IMR-90 (cell line): ENCODE measurements around the gene ARAP2. TPM values are rescaled to one million over a fixed set of nuclear protein-coding genes. Genes with fewer than 3 reads are reported as not detected.

ENCODE experiments used
- ATAC-seq: fragments of 200-7000 bp; cut with Tn5 transposase; 2 replicates; pipeline ENCODE4 v1.9.1; 2020; ENCODE audit warnings: low read depth, mild to moderate bottlenecking, moderate library complexity
- BruUV-seq: library from RNA; stranded (reverse); fragments of 400-500 nt; replicated peaks from 2 replicates; lab custom pipeline; 2021; lab: Mats Ljungman, UMichigan
- CTCF ChIA-PET: fragments of 300-600 bp; formaldehyde crosslinking; extraction: SDS; loops from one replicate; lab custom pipeline; 2021; ENCODE audit warnings: antibody characterized with exemption; lab: Yijun Ruan, JAX
- POLR2A ChIA-PET: fragments of 300-600 bp; sonication (Branson Sonifier 250); formaldehyde crosslinking; loops from one replicate; lab custom pipeline; 2022; ENCODE audit warnings: antibody characterized with exemption; ENCODE audit not compliant: unreplicated experiment; lab: Charles Lee
- DNase-seq: peaks from one replicate; pipeline ENCODE4 v3.0.0; 2013
- H2AFZ ChIP-seq: replicated peaks from 2 replicates; pipeline ENCODE3; 2013; ENCODE audit warnings: low read length, mild to moderate bottlenecking; ENCODE audit not compliant: poor library complexity
- H2AK5ac ChIP-seq: 2 replicates; pipeline ENCODE4 v1.6.1; 2013; ENCODE audit warnings: low read depth, low read length, inconsistent platforms
- H2AK9ac ChIP-seq: replicated peaks from 2 replicates; pipeline ENCODE3; 2013; ENCODE audit warnings: mild to moderate bottlenecking, low read depth, low read length, moderate library complexity; ENCODE audit not compliant: poor library complexity
- H2BK120ac ChIP-seq: 2 replicates; pipeline ENCODE4 v1.6.1; 2013; ENCODE audit warnings: low read depth, low read length, inconsistent platforms
- H2BK15ac ChIP-seq: 3 replicates; pipeline ENCODE4 v1.6.1; 2013; ENCODE audit warnings: low read depth, low read length, inconsistent platforms
- H2BK20ac ChIP-seq: 2 replicates; pipeline ENCODE4 v1.6.1; 2013; ENCODE audit warnings: low read depth, mild to moderate bottlenecking, inconsistent platforms, low read length, moderate library complexity
- H2BK5ac ChIP-seq: 2 replicates; pipeline ENCODE4 v1.6.1; 2013; ENCODE audit warnings: mild to moderate bottlenecking, low read depth, low read length, inconsistent platforms; ENCODE audit not compliant: poor library complexity, severe bottlenecking
- H3K14ac ChIP-seq: replicated peaks from 2 replicates; pipeline ENCODE4 v1.6.1; 2013; ENCODE audit warnings: low read depth, low read length, inconsistent platforms
- H3K18ac ChIP-seq: 2 replicates; pipeline ENCODE4 v1.6.1; 2013; ENCODE audit warnings: low read depth, low read length, control low read depth
- H3K23ac ChIP-seq: 2 replicates; pipeline ENCODE4 v1.6.1; 2013; ENCODE audit warnings: low read depth, low read length, inconsistent platforms
- H3K27ac ChIP-seq: 2 replicates; pipeline ENCODE4 v1.5.1; 2013; ENCODE audit warnings: mild to moderate bottlenecking, control low read depth, low read length; ENCODE audit not compliant: insufficient read depth
- H3K27me3 ChIP-seq: 2 replicates; pipeline ENCODE4 v1.6.1; 2013; ENCODE audit warnings: low read length; ENCODE audit not compliant: control insufficient read depth, insufficient read depth
- H3K36me3 ChIP-seq: 2 replicates; pipeline ENCODE4 v1.6.1; 2013; ENCODE audit warnings: low read length, mixed read lengths; ENCODE audit not compliant: control insufficient read depth, insufficient read depth
- H3K4ac ChIP-seq: 2 replicates; pipeline ENCODE4 v1.6.1; 2013; ENCODE audit warnings: low read depth, low read length, inconsistent platforms
- H3K4me1 ChIP-seq: 2 replicates; pipeline ENCODE4 v1.6.1; 2013; ENCODE audit warnings: low read length, mixed read lengths; ENCODE audit not compliant: control insufficient read depth, insufficient read depth
- H3K4me2 ChIP-seq: 2 replicates; pipeline ENCODE4 v1.6.1; 2013; ENCODE audit warnings: low read depth, mild to moderate bottlenecking, control low read depth, low read length, moderate library complexity
- H3K4me3 ChIP-seq: 2 replicates; pipeline ENCODE4 v1.5.1; 2013; ENCODE audit warnings: low read depth, mild to moderate bottlenecking, control low read depth, low read length, moderate library complexity; ENCODE audit not compliant: insufficient read depth
- H3K56ac ChIP-seq: 2 replicates; pipeline ENCODE4 v1.6.1; 2013; ENCODE audit warnings: low read length, inconsistent platforms; ENCODE audit not compliant: insufficient read depth; ENCODE audit errors: extremely low read depth
- H3K79me1 ChIP-seq, 2 experiments: 2 replicates each; pipeline ENCODE4 v1.6.1; 2013; ENCODE audit warnings: low read length in 2 of 2, inconsistent platforms in 1 of 2, low read depth in 1 of 2
- H3K9ac ChIP-seq: 2 replicates; pipeline ENCODE4 v1.6.1; 2013; ENCODE audit warnings: low read depth, low read length, control low read depth
- H3K9me1 ChIP-seq: 2 replicates; pipeline ENCODE4 v1.6.1; 2013; ENCODE audit warnings: low read length, inconsistent platforms; ENCODE audit not compliant: insufficient read depth
- H3K9me3 ChIP-seq: 2 replicates; pipeline ENCODE4 v1.6.1; 2013; ENCODE audit warnings: low read length; ENCODE audit not compliant: control insufficient read depth, insufficient read depth
- H4K20me1 ChIP-seq: 2 replicates; pipeline ENCODE4 v1.6.1; 2013; ENCODE audit warnings: low read length, inconsistent platforms; ENCODE audit not compliant: insufficient read depth
- H4K5ac ChIP-seq: 2 replicates; pipeline ENCODE4 v1.6.1; 2013; ENCODE audit warnings: mild to moderate bottlenecking, low read depth, low read length, control low read depth
- H4K8ac ChIP-seq, 2 experiments: 2 replicates each; pipeline ENCODE4 v1.6.1; 2013; ENCODE audit warnings: low read depth in 2 of 2, low read length in 2 of 2, control low read depth in 1 of 2, inconsistent platforms in 1 of 2
- H4K91ac ChIP-seq: 2 replicates; pipeline ENCODE4 v1.6.1; 2013; ENCODE audit warnings: low read depth, low read length, inconsistent platforms; ENCODE audit not compliant: insufficient read depth
- BHLHE40 ChIP-seq: fragments of 150-350 bp; IDR thresholded peaks from 2 replicates; pipeline ENCODE4 v1.6.1; 2016; ENCODE audit warnings: mild to moderate bottlenecking, low read depth, low read length
- MAZ ChIP-seq: IDR thresholded peaks from 2 replicates; pipeline ENCODE4 v1.6.1; 2012; ENCODE audit warnings: low read depth, mild to moderate bottlenecking, low read length, improper control_type of control experiment, moderate library complexity, borderline replicate concordance
- SMC3 ChIP-seq: fragments of 150-350 bp; IDR thresholded peaks from 2 replicates; pipeline ENCODE4 v1.6.1; 2016; ENCODE audit warnings: low read depth, mild to moderate bottlenecking, antibody characterized with exemption, low read length, moderate library complexity
- WGBS, 2 experiments: methylation state at CpG; one replicate each; pipeline versions ENCODE4 v1.1.5 to v1.1.7; 2013; ENCODE audit warnings: missing lambda C conversion rate in 2 of 2; ENCODE audit not compliant: insufficient read length in 1 of 2; ENCODE audit errors: extremely low coverage in 2 of 2; 5-methylcytosine and 5-hydroxymethylcytosine counted together
- dilution Hi-C: fragments of 300-500 bp; cut with HindIII; formaldehyde crosslinking; loops from one replicate; pipeline ENCODE4 v1.14.3; 2018; ENCODE audit warnings: low sequenced_read_pairs; ENCODE audit not compliant: unreplicated experiment
- in situ Hi-C: fragments of 300-500 bp; cut with MboI; formaldehyde crosslinking; loops from 3 replicates; pipeline ENCODE4 v1.14.3; 2019; ENCODE audit warnings: low sequenced_read_pairs, inconsistent platforms, mixed read lengths
- intact Hi-C: fragments of 100-400 bp; cut with micrococcal nuclease; formaldehyde crosslinking; loops from 2 replicates; pipeline ENCODE4 v1.10.0; 2022
- polyA plus RNA-seq, 3 experiments: library from polyadenylated mRNA; depleted of rRNA; stranded (reverse); fragments of >200 nt; gene quantifications; 2 replicates each; pipeline ENCODE4 v1.2.3, GENCODE V29; 2012; ENCODE audit warnings: low replicate concordance in 1 of 3
- total RNA-seq: library from RNA; depleted of rRNA; stranded (reverse); fragments of >200 nt; gene quantifications from 2 replicates; pipeline ENCODE4 v1.2.3, GENCODE V29; 2012

ARAP2 gene
- total and polyA plus RNA-seq, 2 of the 4 experiments (the other 2 are of a cell fraction): 0.32 to 1.8 TPM

GRCh38 chr4:36152735-36153134 is 91.6 kb downstream of the ARAP2 start:
- WGBS, 2 experiments: no CpG with 5 or more reads among the region's 1 CpG

More at GRCh38 chr4:36152735-36153134, 91.6 kb downstream of the ARAP2 start:
- Histone ChIP-seq H2BK120ac (no peak overlapping the region), H3K9me1 (no peaks in the 10 kb centered on the region), H2BK15ac (no peak overlapping the region), H3K27ac (no peak overlapping the region), H3K9ac (no peak overlapping the region), H2AFZ (no peak overlapping the region), H3K4me3 (no peak overlapping the region), H2BK5ac (no peak overlapping the region), H3K4ac (no peak overlapping the region), H3K14ac (no peak overlapping the region), H2BK20ac (no peak overlapping the region), H3K27me3 (no peaks in the 10 kb centered on the region), H4K91ac (no peak overlapping the region), H4K20me1 (no peaks in the 10 kb centered on the region), H3K36me3 (no peaks in the 10 kb centered on the region), H3K79me1 (no peaks in the 10 kb centered on the region), H2AK5ac (no peak overlapping the region), H2AK9ac (no peak overlapping the region), H3K56ac (no peak overlapping the region), H4K5ac (no peak overlapping the region), H3K9me3 (0 out of 2 replicates have a peak, but pooled peaks cover 2% of the 10 kb centered on the region), H3K4me1 (no peaks in the 10 kb centered on the region), H3K4me2 (no peak overlapping the region), H4K8ac (no peak overlapping the region), H3K23ac (no peak overlapping the region), H3K18ac (no peak overlapping the region)
- dilution Hi-C loops: no loop called here
- ChIA-PET POLR2A (no interaction called here), CTCF (no interaction called here)
- ATAC-seq (no peak), DNase-seq (no peak)
- in situ Hi-C loops: no loop called here
- intact Hi-C loops: no loop called here
- no TSS peak for BruUV-seq
- TF ChIP-seq BHLHE40 (no peak), SMC3 (no peak), MAZ (no peak)
